ENCODE data around the gene SH2D1A.

GRCh38 chrX:124333862-124334261 is 12.5 kb upstream of the SH2D1A start:
- no peak for TF ChIP-seq CTCF (conservative IDR thresholded peaks at IDR 0.05)
- TF ChIP-seq EZH2 (IDR thresholded peaks at IDR 0.05; ENCODE audit: low read depth) = no peak
